SK-N-SH (cell line): ENCODE measurements around the gene NUAK2.

Experiments
- EZH2phosphoT487 ChIP-seq: fragments of 200-600 bp; sonication (generic); IDR thresholded peaks from 2 replicates; pipeline ENCODE4 v1.6.1; 2017; ENCODE audit warnings: low read depth, mixed run types, mild to moderate bottlenecking, antibody characterized with exemption, moderate library complexity, borderline replicate concordance
- SIN3A ChIP-seq: IDR thresholded peaks from 2 replicates; pipeline ENCODE4 v1.6.1; 2012; ENCODE audit warnings: low read depth, mild to moderate bottlenecking, low read length, moderate library complexity, borderline replicate concordance

DNA sequence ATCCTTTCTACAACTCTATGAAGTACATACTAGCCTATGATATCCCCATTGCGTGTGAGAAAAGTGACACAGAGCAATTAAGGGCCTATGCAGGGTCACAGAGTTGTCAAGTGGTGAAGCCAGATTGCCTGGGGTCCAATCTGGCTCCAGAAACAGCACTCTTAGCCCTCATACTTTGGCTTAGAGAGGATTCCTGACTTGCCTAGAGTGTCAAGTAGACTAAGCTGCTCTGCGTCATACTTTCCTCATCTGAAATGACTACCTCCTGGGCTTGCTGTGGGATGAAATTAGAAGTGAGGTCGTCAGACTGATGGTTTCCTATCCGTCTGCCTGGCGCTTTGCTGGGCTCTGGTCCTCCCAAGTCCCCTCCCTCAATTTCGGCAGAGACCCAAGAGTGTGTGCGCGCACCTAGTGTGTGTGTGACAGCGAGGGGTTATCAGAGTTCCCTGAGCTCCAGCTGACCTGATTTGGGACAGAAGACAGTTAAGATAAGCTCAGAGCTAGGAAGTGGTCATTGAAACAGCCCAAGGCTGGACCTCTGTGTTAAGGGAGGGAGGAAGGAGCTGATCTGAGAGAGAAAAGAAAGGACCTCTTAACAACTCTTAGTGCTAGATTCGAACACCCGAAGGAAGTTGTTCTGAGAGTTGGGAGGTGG is 5.4 kb upstream of the NUAK2 start:
- no peak for TF ChIP-seq EZH2phosphoT487
- no peak for TF ChIP-seq SIN3A
